B cell (primary cell): ENCODE results near the gene SAMD1. TPM values are rescaled to one million over a fixed set of nuclear protein-coding genes. Genes with fewer than 3 reads are reported as not detected.

Experiments
- ATAC-seq: fragments of 200-7000 bp; cut with Tn5 transposase; one replicate; pipeline ENCODE4 v1.10.0; 2021; ENCODE audit warnings: low read depth, mild to moderate bottlenecking, moderate number of reproducible peaks, moderate library complexity
- CTCF ChIA-PET: fragments of 350-600 bp; sonication (Branson Sonifier 250); formaldehyde crosslinking; loops from one replicate; lab custom pipeline; 2021; ENCODE audit warnings: antibody characterized with exemption, inconsistent platforms; lab: Charles Lee
- POLR2A ChIA-PET: fragments of 350-600 bp; sonication (Branson Sonifier 250); formaldehyde crosslinking; loops from one replicate; lab custom pipeline; 2021; ENCODE audit warnings: antibody characterized with exemption; lab: Charles Lee
- DNase-seq: peaks from one replicate; pipeline ENCODE4 v3.0.0; 2013
- H2AFZ ChIP-seq: 2 replicates; pipeline ENCODE4 v1.6.1; 2012; ENCODE audit warnings: mild to moderate bottlenecking, low read depth, low read length; ENCODE audit not compliant: insufficient read depth, poor library complexity, severe bottlenecking
- H3K27ac ChIP-seq, 2 donors: 1 replicate in 1 of 2; 2 replicates in 1 of 2; pipeline ENCODE4 v1.5.1; 2012 to 2013; ENCODE audit warnings: low read length in 2 of 2, mild to moderate bottlenecking in 2 of 2, moderate library complexity in 1 of 2
- H3K27me3 ChIP-seq, 4 experiments: fragments of 200-600 bp in 1 of 4; sonication (generic) in 1 of 4; replicated peaks in 1 of 4; 1 replicate in 2 of 4; 2 replicates in 2 of 4; pipeline versions ENCODE4 v1.6.1 to v1.7.0; 2013 to 2016; ENCODE audit warnings: low read length in 3 of 4, mild to moderate bottlenecking in 2 of 4, mixed read lengths in 1 of 4, moderate library complexity in 1 of 4; ENCODE audit not compliant: insufficient read depth in 4 of 4, control insufficient read depth in 3 of 4; ENCODE audit errors: control extremely low read depth in 1 of 4
- H3K36me3 ChIP-seq, 2 experiments: replicated peaks in 1 of 2; 1 replicate in 1 of 2; 2 replicates in 1 of 2; pipeline versions ENCODE4 v1.6.1 to v1.7.1; 2013; ENCODE audit warnings: low read length in 1 of 2; ENCODE audit not compliant: insufficient read depth in 2 of 2, control insufficient read depth in 1 of 2; ENCODE audit errors: control extremely low read depth in 1 of 2, extremely low read depth in 1 of 2
- H3K4me1 ChIP-seq, 2 donors: fragments of 200-600 bp in 1 of 2; sonication (generic) in 1 of 2; 1 replicate in 1 of 2; 2 replicates in 1 of 2; pipeline versions ENCODE4 v1.5.1 to v1.6.1; 2013 to 2017; ENCODE audit warnings: low read length in 2 of 2; ENCODE audit not compliant: control insufficient read depth in 2 of 2, insufficient read depth in 2 of 2
- H3K4me2 ChIP-seq: replicated peaks from 2 replicates; pipeline ENCODE3; 2012; ENCODE audit warnings: mild to moderate bottlenecking, low read depth, low read length; ENCODE audit not compliant: poor library complexity, severe bottlenecking
- H3K4me3 ChIP-seq, 5 experiments: fragments of 200-600 bp in 1 of 5; sonication (generic) in 1 of 5; 1 replicate in 3 of 5; 2 replicates in 2 of 5; pipeline versions ENCODE4 v1.5.1 to v1.7.0; 2011 to 2016; ENCODE audit warnings: low read length in 4 of 5, mild to moderate bottlenecking in 4 of 5, low read depth in 2 of 5, control low read depth in 1 of 5, moderate library complexity in 1 of 5; ENCODE audit not compliant: insufficient read depth in 1 of 5; ENCODE audit errors: control extremely low read depth in 1 of 5, extremely low read depth in 1 of 5
- H3K79me2 ChIP-seq: fragments of 200-600 bp; sonication (generic); one replicate; pipeline ENCODE4 v1.6.0; 2016; ENCODE audit warnings: low read length; ENCODE audit not compliant: control insufficient read depth, insufficient read depth
- H3K9ac ChIP-seq: fragments of 200-600 bp; sonication (generic); 2 replicates; pipeline ENCODE4 v1.6.1; 2017; ENCODE audit warnings: mild to moderate bottlenecking, low read length, moderate library complexity
- H3K9me3 ChIP-seq, 3 donors: one replicate each; pipeline versions ENCODE4 v1.6.1 to v1.7.1; 2013; ENCODE audit warnings: low read length in 2 of 3; ENCODE audit not compliant: control insufficient read depth in 2 of 3, insufficient read depth in 1 of 3; ENCODE audit errors: control extremely low read depth in 1 of 3
- H4K20me1 ChIP-seq: 2 replicates; pipeline ENCODE4 v1.6.0; 2012; ENCODE audit warnings: mild to moderate bottlenecking, low read length; ENCODE audit not compliant: insufficient read depth, control insufficient read depth, poor library complexity, severe bottlenecking
- H3K27ac Mint-ChIP-seq: one replicate; pipeline ENCODE4 v1.8.0; 2021; ENCODE audit warnings: mixed read lengths
- H3K27me3 Mint-ChIP-seq: one replicate; pipeline ENCODE4 v1.8.0; 2021; ENCODE audit warnings: mixed read lengths
- H3K4me1 Mint-ChIP-seq: one replicate; pipeline ENCODE4 v1.8.0; 2021; ENCODE audit warnings: mixed read lengths
- H3K4me3 Mint-ChIP-seq: one replicate; pipeline ENCODE4 v1.8.0; 2021; ENCODE audit warnings: mixed read lengths
- H3K9me3 Mint-ChIP-seq: one replicate; pipeline ENCODE4 v1.8.0; 2022; ENCODE audit warnings: mixed read lengths; ENCODE audit not compliant: insufficient read depth
- EZH2 ChIP-seq: IDR thresholded peaks from 2 replicates; pipeline ENCODE4 v1.6.1; 2012; ENCODE audit warnings: borderline replicate concordance, low read depth, mild to moderate bottlenecking, moderate library complexity, low read length; ENCODE audit not compliant: insufficient read depth, poor library complexity, severe bottlenecking
- WGBS: methylation state at CpG from one replicate; pipeline ENCODE4 v1.1.5; 2013; ENCODE audit warnings: missing lambda C conversion rate; ENCODE audit not compliant: insufficient coverage; 5-methylcytosine and 5-hydroxymethylcytosine counted together
- intact Hi-C: fragments of 100-400 bp; cut with micrococcal nuclease; formaldehyde crosslinking; loops from one replicate; pipeline ENCODE4 v1.10.0; 2022
- polyA minus RNA-seq: library from RNA; depleted of rRNA, polyadenylated mRNA; stranded (reverse); fragments of >200 nt; gene quantifications from 2 replicates; pipeline ENCODE4 v1.2.3, GENCODE V29; 2012
- polyA plus RNA-seq: library from polyadenylated mRNA; depleted of rRNA; stranded (reverse); fragments of >200 nt; gene quantifications from 2 replicates; pipeline ENCODE4 v1.2.3, GENCODE V29; 2012
- total RNA-seq, 2 donors: library from RNA; stranded (reverse); fragments of 120-200 nt in 1 of 2; gene quantifications; 1 replicate in 1 of 2; 2 replicates in 1 of 2; pipeline versions ENCODE4 v1.2.3 to v1.2.4, GENCODE V29; 2013 to 2022
- TF ChIP-seq, protein P1 (sequence below): fragments of 200-600 bp; IDR thresholded peaks from one replicate; pipeline ENCODE4 v1.8.0; 2022; ENCODE audit warnings: antibody characterized with exemption, mild to moderate bottlenecking

Gene SAMD1
- 32.4 and 39.2 TPM in 2 replicates for total RNA-seq
- total RNA-seq (2013), result 16.2 TPM
- polyA plus RNA-seq, result 17.4 and 22.7 TPM in 2 replicates
- 10.1 and 20.1 TPM in 2 replicates for polyA minus RNA-seq

DNA sequence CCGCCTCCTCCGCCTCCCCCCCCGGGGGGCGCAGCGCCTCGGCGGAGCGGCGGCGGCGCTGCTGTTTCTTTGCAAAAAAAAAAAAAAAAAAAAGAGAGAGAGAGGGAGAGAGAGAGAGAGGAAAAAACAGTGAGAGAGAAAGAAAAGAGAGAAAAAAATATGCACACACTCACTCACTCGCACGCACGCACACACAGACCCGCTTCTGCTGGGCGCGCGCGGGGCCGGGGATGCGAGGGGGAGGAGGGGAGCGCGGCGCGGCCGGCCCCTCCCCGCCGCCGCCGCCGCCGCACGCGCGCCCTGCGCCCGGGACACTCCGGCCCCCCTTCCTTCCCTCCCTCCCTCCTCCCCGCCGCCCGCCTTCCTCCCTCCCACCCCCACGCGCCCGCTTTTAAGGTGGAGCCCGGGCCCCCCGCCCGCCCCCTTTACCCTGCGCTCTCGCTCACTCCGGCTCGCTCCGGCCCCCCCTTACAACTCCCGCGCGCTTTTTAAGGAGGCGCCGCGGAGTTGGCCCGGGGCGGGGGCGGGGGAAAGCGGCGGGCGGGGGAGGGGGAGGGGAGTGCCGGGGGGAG is at the start of gene SAMD1:
TSS of gene SAMD1 (minus strand) at position 243 of the 572 bp plus-strand sequence.
- ATAC-seq (peak; percentile 56), DNase-seq (peak; percentile 90)
- intact Hi-C loops, result loop anchor here (1.0 to 10.0 kb wide), 5 partner anchors 9 to 816 kb away; partner anchors contain the start of genes ASF1B and PRKACA
- Mint-ChIP-seq H3K27me3 (no peaks in the 10 kb centered on the region), H3K9me3 (peaks cover 8% of the 10 kb centered on the region), H3K4me3 (peak within 1 kb of the TSS; percentile 100), H3K27ac (peak within 1 kb of the TSS; percentile 99), H3K4me1 (peaks cover 15% of the 10 kb centered on the region)
- ChIA-PET CTCF (interaction anchor here (1.0 to 1.8 kb wide), 3 partner anchors 10 to 46 kb away, joined by 3 to 7 read pairs (median 5); partner anchors contain the start of gene ASF1B), POLR2A (interaction anchor here (0.5 to 1.5 kb wide), 3 partner anchors 46 to 350 kb away, joined by 5 to 7 read pairs (median 6); partner anchors contain the start of gene ASF1B)
- peaks cover 11% of the 10 kb centered on the region for H4K20me1 ChIP-seq
- no peaks in the 10 kb centered on the region for H3K36me3 ChIP-seq
- peak within 1 kb of the TSS; percentile 69 to 87 for H3K27ac ChIP-seq
- H3K79me2 ChIP-seq, result no peaks in the 10 kb centered on the region
- H2AFZ ChIP-seq, result peak within 1 kb of the TSS; percentile 90
- H3K4me1 ChIP-seq, result peaks cover 11 to 18% of the 10 kb centered on the region in 2 donors
- H3K27me3 ChIP-seq, result no peaks in the 10 kb centered on the region
- peak within 1 kb of the TSS; percentile 94 for H3K4me2 ChIP-seq
- TF ChIP-seq, protein P1, sequence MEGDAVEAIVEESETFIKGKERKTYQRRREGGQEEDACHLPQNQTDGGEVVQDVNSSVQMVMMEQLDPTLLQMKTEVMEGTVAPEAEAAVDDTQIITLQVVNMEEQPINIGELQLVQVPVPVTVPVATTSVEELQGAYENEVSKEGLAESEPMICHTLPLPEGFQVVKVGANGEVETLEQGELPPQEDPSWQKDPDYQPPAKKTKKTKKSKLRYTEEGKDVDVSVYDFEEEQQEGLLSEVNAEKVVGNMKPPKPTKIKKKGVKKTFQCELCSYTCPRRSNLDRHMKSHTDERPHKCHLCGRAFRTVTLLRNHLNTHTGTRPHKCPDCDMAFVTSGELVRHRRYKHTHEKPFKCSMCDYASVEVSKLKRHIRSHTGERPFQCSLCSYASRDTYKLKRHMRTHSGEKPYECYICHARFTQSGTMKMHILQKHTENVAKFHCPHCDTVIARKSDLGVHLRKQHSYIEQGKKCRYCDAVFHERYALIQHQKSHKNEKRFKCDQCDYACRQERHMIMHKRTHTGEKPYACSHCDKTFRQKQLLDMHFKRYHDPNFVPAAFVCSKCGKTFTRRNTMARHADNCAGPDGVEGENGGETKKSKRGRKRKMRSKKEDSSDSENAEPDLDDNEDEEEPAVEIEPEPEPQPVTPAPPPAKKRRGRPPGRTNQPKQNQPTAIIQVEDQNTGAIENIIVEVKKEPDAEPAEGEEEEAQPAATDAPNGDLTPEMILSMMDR, result no peak
- TF ChIP-seq EZH2, result no peak
- peak within 1 kb of the TSS; percentile 81 to 89 (median 82) for H3K4me3 ChIP-seq
- H3K9me3 ChIP-seq, result peaks cover 2 to 9% (median 8%) of the 10 kb centered on the region in 3 donors
- peak within 1 kb of the TSS; percentile 81 for H3K9ac ChIP-seq
- 0% methylated on average over 7 of the region's 65 CpGs for WGBS

DNA sequence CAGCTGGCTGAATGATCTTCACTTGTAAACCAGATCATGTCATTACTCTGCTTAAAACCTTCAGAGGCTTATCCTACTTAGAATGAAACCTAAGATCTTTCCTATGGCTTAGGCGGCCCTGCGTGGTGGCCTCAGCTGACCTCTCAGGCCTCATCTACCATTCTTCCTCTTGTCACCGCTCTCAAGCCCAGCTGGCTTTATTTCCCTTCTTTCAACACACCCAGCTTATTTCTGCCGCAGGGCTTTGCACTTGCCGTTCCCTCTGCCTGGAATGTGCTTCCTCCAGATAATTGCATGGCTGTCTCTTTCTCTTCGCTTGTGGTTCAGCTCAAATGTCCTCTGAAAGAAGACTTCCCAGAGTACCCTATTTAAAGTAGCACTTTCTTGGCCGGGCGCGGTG is 49.4 kb upstream of the SAMD1 start:
- TF ChIP-seq, protein P1, result no peak
- TF ChIP-seq EZH2, result no peak
- intact Hi-C loops, result loop anchor here (5.0 kb wide), 1 partner anchor 227 kb away; no protein-coding TSS in a partner anchor
- Histone ChIP-seq H4K20me1 (no peaks in the 10 kb centered on the region), H3K4me1 (peaks cover 9 to 23% of the 10 kb centered on the region in 2 donors), H3K27me3 (no peaks in the 10 kb centered on the region), H3K79me2 (peaks cover 63% of the 10 kb centered on the region), H3K4me2 (no peak overlapping the region), H3K4me3 (no peak overlapping the region), H3K9ac (no peak overlapping the region), H3K27ac (no peak overlapping the region), H3K36me3 (no peaks in the 10 kb centered on the region), H3K9me3 (no peaks in the 10 kb centered on the region), H2AFZ (no peak overlapping the region)
- Mint-ChIP-seq H3K4me3 (no peak overlapping the region), H3K27me3 (no peaks in the 10 kb centered on the region), H3K9me3 (no peaks in the 10 kb centered on the region), H3K27ac (peak overlapping the region; percentile 6), H3K4me1 (peaks cover 17% of the 10 kb centered on the region)
- DNase-seq, result no peak
- ATAC-seq, result no peak
- CTCF ChIA-PET, result interaction anchor here (0.6 to 5.3 kb wide), 9 partner anchors 8 to 365 kb away, joined by 3 to 51 read pairs (median 5); partner anchors contain the start of gene PRKACA
- POLR2A ChIA-PET, result no interaction called here
- WGBS, result 69% methylated on average over 6 of the region's 9 CpGs
